Heart left ventricle (tissue), 16 donors: ENCODE results near the gene CD244. TPM values are rescaled to one million over a fixed set of nuclear protein-coding genes. Genes with fewer than 3 reads are reported as not detected.

Experiments
- ATAC-seq, 4 donors: fragments of 200-7000 bp; cut with Tn5 transposase; one replicate each; pipeline ENCODE4 v1.9.1; 2020 to 2022; ENCODE audit warnings: moderate library complexity in 4 of 4, mild to moderate bottlenecking in 3 of 4, moderate number of reproducible peaks in 1 of 4
- DNase-seq, 5 donors: peaks; one replicate each; pipeline ENCODE4 v3.0.0-alpha.2; 2020
- H3K27ac ChIP-seq, 12 donors: fragments of 200-600 bp; sonication (generic) in 4 of 12; one replicate each; pipeline versions ENCODE4 v1.5.0 to v1.8.0; 2016 to 2022; ENCODE audit warnings: mild to moderate bottlenecking in 2 of 12
- H3K27me3 ChIP-seq, 9 donors: fragments of 200-600 bp; sonication (generic) in 2 of 9; one replicate each; pipeline versions ENCODE4 v1.5.1 to v1.8.0; 2016 to 2022; ENCODE audit warnings: mild to moderate bottlenecking in 3 of 9
- H3K36me3 ChIP-seq, 9 donors: fragments of 200-600 bp; sonication (generic) in 2 of 9; one replicate each; pipeline versions ENCODE4 v1.5.0 to v1.8.0; 2018 to 2022; ENCODE audit warnings: mild to moderate bottlenecking in 2 of 9
- H3K4me1 ChIP-seq, 12 donors: fragments of 200-600 bp; sonication (generic) in 4 of 12; one replicate each; pipeline versions ENCODE4 v1.5.0 to v1.8.0; 2016 to 2022; ENCODE audit warnings: mild to moderate bottlenecking in 3 of 12
- H3K4me3 ChIP-seq, 12 donors: fragments of 200-600 bp; sonication (generic) in 4 of 12; one replicate each; pipeline versions ENCODE4 v1.5.0 to v1.8.0; 2017 to 2022; ENCODE audit warnings: mild to moderate bottlenecking in 9 of 12, moderate library complexity in 4 of 12
- H3K9me3 ChIP-seq, 12 donors: fragments of 200-600 bp; sonication (generic) in 4 of 12; one replicate each; pipeline versions ENCODE4 v1.5.0 to v1.8.0; 2016 to 2022; ENCODE audit warnings: mild to moderate bottlenecking in 1 of 12
- POLR2A ChIP-seq, 2 donors: fragments of 450-650 bp; IDR thresholded peaks; one replicate each; pipeline ENCODE4 v1.6.1; 2017; ENCODE audit warnings: antibody characterized with exemption in 2 of 2, mild to moderate bottlenecking in 2 of 2, moderate library complexity in 2 of 2
- WGBS, 4 donors: extraction: QIAGEN DNeasy Blood & Tissue Kit in 2 of 4; methylation state at CpG; one replicate each; pipeline versions ENCODE4 v1.1.5 to v1.1.7; 2013 to 2018; 5-methylcytosine and 5-hydroxymethylcytosine counted together
- intact Hi-C, 10 donors: fragments of 100-400 bp; cut with DNase I; formaldehyde crosslinking; loops; one replicate each; pipeline versions ENCODE4 v1.11.1 to v1.14.2; 2022
- polyA plus RNA-seq, 2 donors: library from polyadenylated mRNA; stranded (reverse); fragments of 200-250 nt; gene quantifications; one replicate each; pipeline ENCODE4 v1.2.3, GENCODE V29; 2013
- total RNA-seq, 9 donors: library from RNA; depleted of rRNA in 2 of 9; stranded (reverse); fragments of >200 nt in 2 of 9; fragmentation: NEBNext Ultra II Directional in 3 of 9; extraction: Animal tissue kit (Norgen Biotek cat#: 25700) in 3 of 9; gene quantifications; one replicate each; pipeline versions ENCODE4 v1.1.0 to v1.2.4, GENCODE V29; 2016 to 2023
- TF ChIP-seq, protein P1 (sequence below), 12 donors: fragments of 200-600 bp; sonication (generic) in 4 of 12; IDR thresholded peaks; one replicate each; pipeline versions ENCODE4 v1.5.0 to v1.8.0; 2018 to 2022; ENCODE audit warnings: antibody characterized with exemption in 12 of 12, mild to moderate bottlenecking in 5 of 12
- donor health status: ischemic (EF 13 %, LVEDD 7.1; RV severe dilation, severe dysfunction).
- donor health status: healthy with polysubstance abuse.
- donor health status: DM: no; HTN: yes; CAD: no.
- donor health status: DM: no; HTN: no; CAD: no.
- donor health status: ischemic (EF 25% LVEDD 6.9; RV normal size, moderate dysfunction).
- donor health status: ischemic (EF 25% LVEDD 5.7; RV mildly dilated, moderate dysfunction).
- donor health status: healthy.
- donor health status: DM: yes; HTN: yes; CAD: no.
- donor health status: ischemic (EF 35%, LVEDD 5.7; RV mildly dilated, moderate dysfunction).
- donor health status: nonischemic (EF 11% LVEDD 7.7; RV severe dilation, severe dysfunction).
- donor health status: DM: yes; HTN: yes; CAD: no.
- donor health status: PGD.
- donor health status: ischemic (EF 29% LVEDD 5.4; RV normal size, mild dysfunction).
- donor health status: nonischemic (EF 23%, LVEDD 6.1; RV moderate dilation, normal function).

The CD244 gene
- total and polyA plus RNA-seq, 11 donors = 0.08 to 2.2 (median 0.29) TPM; not detected in 5

DNA sequence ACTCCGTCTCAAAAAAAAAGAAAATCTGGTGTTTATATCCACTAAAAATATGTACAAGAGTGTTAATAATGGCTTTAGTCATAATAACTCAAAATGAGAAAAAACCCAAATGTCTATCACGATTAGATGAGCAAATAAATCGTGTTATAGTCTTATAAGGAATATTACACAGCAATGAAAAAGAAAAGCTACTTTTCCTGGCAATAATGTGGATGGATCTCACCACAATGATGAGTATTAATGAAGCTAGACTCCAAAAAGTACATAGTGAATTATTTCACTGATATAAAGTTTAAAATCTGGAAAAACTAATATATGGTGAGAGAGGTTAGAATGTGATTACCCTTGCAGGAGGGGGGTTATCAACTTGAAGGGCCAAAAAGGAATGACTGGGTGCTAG is 9.7 kb downstream of the CD244 start:
- TF ChIP-seq POLR2A (IDR thresholded peaks at IDR 0.05) = no peak
- TF ChIP-seq, protein P1, sequence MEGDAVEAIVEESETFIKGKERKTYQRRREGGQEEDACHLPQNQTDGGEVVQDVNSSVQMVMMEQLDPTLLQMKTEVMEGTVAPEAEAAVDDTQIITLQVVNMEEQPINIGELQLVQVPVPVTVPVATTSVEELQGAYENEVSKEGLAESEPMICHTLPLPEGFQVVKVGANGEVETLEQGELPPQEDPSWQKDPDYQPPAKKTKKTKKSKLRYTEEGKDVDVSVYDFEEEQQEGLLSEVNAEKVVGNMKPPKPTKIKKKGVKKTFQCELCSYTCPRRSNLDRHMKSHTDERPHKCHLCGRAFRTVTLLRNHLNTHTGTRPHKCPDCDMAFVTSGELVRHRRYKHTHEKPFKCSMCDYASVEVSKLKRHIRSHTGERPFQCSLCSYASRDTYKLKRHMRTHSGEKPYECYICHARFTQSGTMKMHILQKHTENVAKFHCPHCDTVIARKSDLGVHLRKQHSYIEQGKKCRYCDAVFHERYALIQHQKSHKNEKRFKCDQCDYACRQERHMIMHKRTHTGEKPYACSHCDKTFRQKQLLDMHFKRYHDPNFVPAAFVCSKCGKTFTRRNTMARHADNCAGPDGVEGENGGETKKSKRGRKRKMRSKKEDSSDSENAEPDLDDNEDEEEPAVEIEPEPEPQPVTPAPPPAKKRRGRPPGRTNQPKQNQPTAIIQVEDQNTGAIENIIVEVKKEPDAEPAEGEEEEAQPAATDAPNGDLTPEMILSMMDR (IDR thresholded peaks at IDR 0.05) = no peak
- Histone ChIP-seq H3K27me3 (no peaks in the 10 kb centered on the region), H3K4me1 (peaks cover 0 to 4% (median 0%) of the 10 kb centered on the region in 12 donors), H3K9me3 (peaks cover 0 to 5% (median 0%) of the 10 kb centered on the region in 12 donors), H3K36me3 (no peaks in the 10 kb centered on the region), H3K4me3 (no peak overlapping the region), H3K27ac (no peak overlapping the region)
- ATAC-seq = no peak
- DNase-seq = no peak
- WGBS, 4 donors = 85 to 90% (median 90%) methylated on average over 3 of the region's 3 CpGs
- intact Hi-C loops = no loop called here

DNA sequence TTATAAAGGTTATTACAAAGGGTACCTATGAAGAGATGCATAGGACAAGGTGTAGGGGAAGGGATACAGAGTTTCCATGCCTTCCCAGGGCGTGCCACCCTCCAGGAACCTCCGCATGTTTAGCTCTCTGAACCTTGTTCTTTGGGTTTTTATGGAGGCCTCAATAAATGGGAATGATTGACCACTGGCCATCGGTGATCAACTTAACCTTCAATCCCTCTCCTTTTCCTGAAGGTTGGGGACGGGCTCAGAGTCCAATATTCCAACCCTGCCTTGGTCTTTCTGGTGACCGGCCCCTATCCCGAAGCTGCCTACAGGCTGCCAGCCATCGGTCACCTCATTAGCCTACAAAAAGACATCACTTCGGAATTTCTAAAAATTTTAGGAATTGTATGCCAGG is 11.7 kb downstream of the CD244 start:
- no peak overlapping the region for H3K4me3 ChIP-seq
- no peaks in the 10 kb centered on the region for H3K36me3 ChIP-seq
- WGBS, 4 donors = 84 to 91% (median 89%) methylated on average over 8 of the region's 8 CpGs
- ATAC-seq = no peak
- no peaks in the 10 kb centered on the region for H3K27me3 ChIP-seq
- TF ChIP-seq POLR2A (IDR thresholded peaks at IDR 0.05) = no peak
- TF ChIP-seq, protein P1 (IDR thresholded peaks at IDR 0.05) = no peak
- peaks cover 0 to 5% (median 0%) of the 10 kb centered on the region in 12 donors for H3K9me3 ChIP-seq
- no peaks in the 10 kb centered on the region for H3K4me1 ChIP-seq
- DNase-seq = no peak
- H3K27ac ChIP-seq = no peak overlapping the region
- intact Hi-C loops = no loop called here

DNA sequence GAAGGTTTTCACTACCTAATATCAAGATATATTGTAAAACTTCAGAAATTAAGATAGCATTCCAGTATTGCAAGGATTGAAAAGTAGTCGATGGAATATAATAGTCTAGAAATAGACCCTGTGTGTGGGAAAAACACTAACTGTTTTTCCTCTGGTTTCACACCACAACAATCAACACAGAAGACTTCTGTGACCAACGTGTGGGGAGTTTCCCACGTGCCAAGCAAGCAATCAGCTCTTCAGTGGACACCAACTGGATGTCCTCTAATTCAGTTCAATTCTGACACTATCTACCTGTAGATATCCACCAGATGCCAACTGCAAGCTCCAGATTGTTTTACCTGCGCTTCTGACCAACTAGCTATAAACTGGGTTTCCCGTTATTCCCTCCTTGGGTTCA is 12.1 kb downstream of the CD244 start:
- no peaks in the 10 kb centered on the region for H3K36me3 ChIP-seq
- WGBS, 4 donors = 75 to 90% (median 78%) methylated on average over 5 of the region's 5 CpGs
- intact Hi-C loops = no loop called here
- H3K4me3 ChIP-seq = no peak overlapping the region
- H3K9me3 ChIP-seq = peaks cover 0 to 5% (median 0%) of the 10 kb centered on the region in 12 donors
- no peak overlapping the region for H3K27ac ChIP-seq
- DNase-seq = no peak
- TF ChIP-seq POLR2A (IDR thresholded peaks at IDR 0.05) = no peak
- TF ChIP-seq, protein P1 (IDR thresholded peaks at IDR 0.05) = no peak
- H3K4me1 ChIP-seq = no peaks in the 10 kb centered on the region
- ATAC-seq = no peak
- no peaks in the 10 kb centered on the region for H3K27me3 ChIP-seq

DNA sequence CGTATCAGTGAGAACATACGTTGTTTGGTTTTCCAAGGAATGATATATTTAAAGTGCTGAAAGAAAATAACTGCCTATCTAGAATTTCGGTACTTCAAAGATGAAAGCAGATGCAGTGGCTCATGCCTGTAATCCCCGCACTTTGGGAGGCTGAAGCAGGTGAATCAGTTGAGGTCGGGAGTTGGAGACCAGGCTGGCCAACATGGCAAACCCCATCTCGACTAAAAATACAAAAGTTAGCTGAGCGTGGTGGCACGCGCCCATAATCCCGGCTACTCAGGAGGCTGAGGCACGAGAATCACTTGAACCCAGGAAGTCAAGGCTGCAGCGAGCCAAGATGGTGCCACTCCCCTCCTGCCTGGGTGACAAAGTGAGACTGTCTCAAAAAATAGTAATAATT is 16.4 kb downstream of the CD244 start:
- TF ChIP-seq, protein P1 (IDR thresholded peaks at IDR 0.05) = no peak
- TF ChIP-seq POLR2A (IDR thresholded peaks at IDR 0.05) = no peak
- intact Hi-C loops = no loop called here
- H3K27ac ChIP-seq = no peak overlapping the region
- H3K4me1 ChIP-seq = no peaks in the 10 kb centered on the region
- no peaks in the 10 kb centered on the region for H3K36me3 ChIP-seq
- 70 to 83% (median 78%) methylated on average over 12 of the region's 12 CpGs for WGBS, 4 donors
- no peaks in the 10 kb centered on the region for H3K9me3 ChIP-seq
- H3K27me3 ChIP-seq = peaks cover 0 to 10% (median 0%) of the 10 kb centered on the region in 9 donors
- DNase-seq (no peak), ATAC-seq (no peak)
- no peak overlapping the region for H3K4me3 ChIP-seq
